Glomerular endothelial cell (primary cell): ENCODE measurements around the gene RNF213. TPM values are rescaled to one million over a fixed set of nuclear protein-coding genes. Genes with fewer than 3 reads are reported as not detected.

ENCODE experiments used
- DNase-seq: peaks from one replicate; pipeline ENCODE4 v3.0.0-alpha.2; 2011; ENCODE audit warnings: low read depth, low spot score; ENCODE audit errors: extremely low read depth
- total RNA-seq: library from RNA; depleted of rRNA; stranded (reverse); fragments of >200 nt; gene quantifications from 2 replicates; pipeline ENCODE4 v1.2.3, GENCODE V29; 2015

Gene RNF213
- total RNA-seq, 1 donor from 2014 or later, result 209 TPM

DNA sequence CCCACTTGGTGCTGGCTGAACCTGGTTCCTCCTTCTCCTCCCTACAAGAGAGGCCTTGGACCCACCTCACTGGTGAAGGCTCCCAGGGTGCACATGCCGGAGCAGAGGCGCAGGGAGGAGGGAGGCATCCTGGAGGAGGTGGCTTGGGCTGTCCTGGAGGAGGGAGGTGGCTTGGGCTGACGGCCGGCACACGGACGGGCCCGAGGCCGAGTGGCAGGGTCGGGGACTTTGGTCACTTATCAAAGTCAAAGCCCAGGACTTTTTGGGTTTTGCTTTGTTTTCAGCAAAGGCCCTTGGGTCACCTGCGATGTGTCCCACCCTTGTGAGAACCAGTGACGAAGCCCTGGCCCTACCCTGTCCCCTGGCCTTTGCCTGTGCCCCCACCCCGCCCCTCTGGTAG, 182.8 kb downstream of the RNF213 start:
- no peak for DNase-seq

DNA sequence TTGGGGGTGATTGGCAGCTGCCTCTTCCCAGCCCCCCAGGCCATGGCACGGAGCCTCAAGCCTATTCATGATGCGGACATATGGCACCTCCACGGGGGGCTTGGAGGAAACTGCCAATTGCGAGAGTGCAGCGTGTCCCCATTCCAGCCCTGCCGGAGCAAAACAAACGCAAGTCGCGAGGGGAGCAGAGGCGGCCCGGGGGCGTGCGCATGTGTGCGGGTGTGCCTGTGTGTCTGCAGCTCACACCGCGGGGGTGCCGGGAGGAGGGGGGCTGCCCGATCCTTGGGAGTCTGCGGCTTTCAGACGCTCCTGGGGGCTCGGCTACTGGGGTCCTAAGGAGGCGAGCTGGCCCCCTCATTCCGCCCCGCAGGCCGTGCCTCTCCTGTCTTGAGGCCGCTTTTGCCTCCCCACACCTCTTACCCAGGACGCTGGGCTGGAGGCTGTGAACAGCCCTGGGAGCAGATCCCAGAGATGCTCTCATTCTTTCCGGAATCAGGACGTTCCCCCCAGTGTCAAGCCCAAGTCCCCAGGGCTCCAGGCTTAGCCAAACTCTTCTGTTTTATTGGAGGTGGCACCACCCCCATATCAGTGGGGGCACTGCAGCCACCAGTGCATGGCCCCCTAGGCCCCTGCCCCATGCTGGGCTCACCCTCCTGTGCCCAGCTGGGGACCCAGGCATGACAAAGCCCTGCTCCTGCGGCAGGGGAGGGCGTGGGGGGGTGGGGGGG, 183.4 kb downstream of the RNF213 start:
- no peak for DNase-seq

DNA sequence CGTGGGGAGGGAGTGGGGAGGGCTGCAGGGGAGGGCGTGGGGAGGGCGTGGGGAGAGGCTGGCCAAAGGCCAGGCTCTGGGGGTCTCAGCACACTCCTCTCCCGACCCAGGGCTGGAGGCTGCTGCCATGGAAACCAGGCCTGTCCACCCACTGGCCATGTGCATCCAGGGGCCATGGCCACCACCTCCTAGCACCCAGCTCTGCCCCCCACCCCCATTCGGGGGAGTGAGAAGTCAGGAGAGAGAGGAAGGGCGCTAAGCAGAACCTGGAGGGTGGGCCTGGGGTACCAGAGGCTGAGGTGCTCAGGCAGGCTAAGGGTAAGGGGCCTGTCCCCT, 184.0 kb downstream of the RNF213 start:
- no peak for DNase-seq

DNA sequence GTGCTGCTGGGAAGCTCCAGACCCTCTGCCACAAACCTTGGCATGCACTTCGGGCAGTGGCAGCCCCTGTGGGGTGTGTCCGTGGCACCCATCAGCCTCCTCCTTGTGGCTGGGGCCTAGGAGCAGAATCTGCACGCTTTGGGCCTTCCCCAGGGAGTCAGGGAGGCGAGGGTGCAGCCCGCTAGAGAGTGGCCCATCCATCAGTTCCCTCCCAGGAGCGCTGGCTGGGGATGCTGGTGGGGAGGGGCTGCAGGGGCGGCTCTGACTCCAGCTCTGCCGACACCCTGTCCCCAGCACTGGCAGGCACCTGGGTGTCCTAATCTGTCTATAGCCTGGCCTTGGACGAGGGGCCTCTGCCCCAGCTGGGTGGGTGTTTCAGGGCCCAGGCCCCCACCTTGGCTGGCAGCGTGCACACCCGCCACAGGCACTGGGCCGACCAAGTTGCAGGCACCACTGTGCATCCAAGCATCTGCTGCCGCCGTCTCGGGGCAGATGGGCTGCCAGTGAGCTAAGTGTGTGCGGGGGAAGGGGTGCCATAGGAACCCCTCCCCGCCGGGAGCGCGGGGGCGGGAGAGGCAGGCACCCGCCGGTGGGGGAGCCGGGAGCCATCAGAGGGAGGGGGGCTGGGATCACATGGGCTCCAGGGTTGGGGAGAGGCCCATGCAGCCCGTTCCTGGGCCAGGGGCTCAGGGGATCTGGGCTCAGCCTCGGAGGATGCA, 184.5 kb downstream of the RNF213 start:
- no peak for DNase-seq

DNA sequence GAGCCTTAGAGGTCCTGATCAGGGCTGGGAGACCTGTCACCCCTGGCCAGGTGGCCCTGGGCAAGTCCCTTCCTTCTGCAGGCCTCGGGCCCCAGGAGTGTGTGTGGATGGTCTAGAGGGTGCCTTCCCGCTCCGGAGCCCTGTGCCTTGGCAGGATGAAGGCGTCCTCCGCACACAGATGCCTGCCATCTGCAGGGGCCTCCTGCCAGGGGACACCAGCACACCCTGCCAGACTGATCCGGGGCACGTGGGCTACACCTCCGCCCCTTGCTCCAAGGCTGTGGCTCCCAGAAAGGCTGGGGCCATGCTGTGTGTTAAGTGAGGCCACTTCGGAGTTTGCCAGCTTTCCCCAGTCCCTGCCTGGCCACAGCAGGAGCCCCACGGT, 185.1 kb downstream of the RNF213 start:
- no peak for DNase-seq

DNA sequence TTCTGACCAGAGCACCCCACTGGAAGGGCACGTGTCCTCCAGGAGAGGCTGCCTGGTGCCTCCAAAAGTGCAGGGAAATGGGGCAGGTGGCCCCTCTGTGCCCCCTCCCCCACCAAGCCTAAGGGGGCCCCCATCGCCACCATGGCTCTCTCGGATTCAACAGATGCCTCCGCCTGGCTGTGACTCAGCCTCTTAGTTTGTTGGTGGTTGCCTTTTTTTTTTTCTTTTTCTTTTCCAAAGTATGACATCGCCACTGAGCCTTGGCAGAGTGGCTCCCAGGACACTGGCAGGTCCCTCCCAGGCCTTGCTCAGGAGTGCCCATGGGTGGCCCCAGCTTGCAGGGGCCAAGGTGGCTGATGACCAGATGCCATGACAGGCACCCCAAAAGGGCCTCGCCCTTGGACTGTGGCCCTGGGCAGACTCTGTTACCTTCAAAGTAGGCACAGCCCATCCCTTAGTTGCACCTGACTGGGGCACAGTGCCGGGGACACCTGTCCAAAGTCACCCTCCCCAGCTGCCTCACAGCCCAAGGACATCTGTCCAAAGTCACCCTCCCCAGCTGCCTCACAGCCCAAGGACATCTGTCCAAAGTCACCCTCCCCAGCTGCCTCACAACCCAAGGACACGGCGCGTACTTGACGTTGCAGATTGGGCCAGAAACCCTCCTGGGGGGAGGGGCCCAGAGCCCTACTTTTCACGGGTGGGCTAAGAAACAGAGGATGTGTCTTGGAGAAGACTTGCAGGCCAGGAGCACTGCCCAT, 186.2 kb downstream of the RNF213 start:
- no peak for DNase-seq

DNA sequence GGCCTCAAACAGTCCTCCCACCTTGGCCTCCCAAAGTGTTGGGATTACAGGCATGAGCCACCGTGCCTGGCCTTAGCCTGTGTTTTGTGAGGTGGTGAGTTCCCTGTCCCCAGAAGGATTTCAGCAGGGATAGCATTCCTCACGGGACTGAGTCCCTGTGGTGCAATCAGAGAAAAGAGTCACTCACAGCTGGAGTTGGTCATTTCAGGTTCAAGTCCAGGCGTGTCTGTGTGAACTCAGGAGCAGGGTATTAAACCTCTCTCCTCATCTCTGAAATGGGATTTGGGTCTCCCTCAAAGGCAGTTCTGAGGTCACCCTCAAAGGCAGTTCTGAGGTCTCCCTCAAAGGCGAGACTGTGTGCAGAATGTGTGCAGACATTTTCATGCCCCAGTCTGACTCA, 187.1 kb downstream of the RNF213 start:
- DNase-seq, result no peak

Other genes starting within 250 kb of the RNF213 start
- gene TBC1D16, start 225.0 kb upstream of the RNF213 start, total RNA-seq, result 30.5 and 35.8 TPM in 2 replicates
- gene CCDC40, start 224.2 kb upstream of the RNF213 start, total RNA-seq, result 2.6 and 4.9 TPM in 2 replicates
- 119 and 166 TPM in 2 replicates for gene GAA, start 159.3 kb upstream of the RNF213 start, total RNA-seq
- 61.3 and 71.3 TPM in 2 replicates for gene EIF4A3, start 113.7 kb upstream of the RNF213 start, total RNA-seq
- 0.12 TPM in 1 of 2 replicates, not detected in the other for gene CARD14, start 90.8 kb upstream of the RNF213 start, total RNA-seq
- gene SGSH, start 40.5 kb upstream of the RNF213 start, total RNA-seq, result 43.2 and 79.5 TPM in 2 replicates
- 18.8 and 26.6 TPM in 2 replicates for gene SLC26A11, start 40.4 kb upstream of the RNF213 start, total RNA-seq
- 22.0 and 30.8 TPM in 2 replicates for gene ENDOV, start 154.3 kb downstream of the RNF213 start, total RNA-seq
- 0.99 and 35.0 TPM in 2 replicates for gene NPTX1, start 215.8 kb downstream of the RNF213 start, total RNA-seq